ENCODE results near the gene GVQW3.

The GVQW3 gene

GRCh38 chr11:76379807-76380158, 1.3 kb upstream of the GVQW3 start:
- TF ChIP-seq SIN3A (IDR thresholded peaks at IDR 0.05; ENCODE audit: borderline replicate concordance, insufficient read depth, low read length): no peak
- TF ChIP-seq REST (IDR thresholded peaks at IDR 0.05; ENCODE audit: insufficient read depth in 1 of 2, low read depth in 2 of 2, low read length in 2 of 2): no peak
- no peak for TF ChIP-seq TAF1 (IDR thresholded peaks at IDR 0.05; ENCODE audit: borderline replicate concordance, insufficient read depth, low read length)
- no peak for TF ChIP-seq POLR2AphosphoS5 (IDR thresholded peaks at IDR 0.05; ENCODE audit: low read depth, low read length)
- TF ChIP-seq FOXP2 (optimal IDR thresholded peaks at IDR 0.05; ENCODE audit: borderline replicate concordance, extremely low read depth, extremely low read length, insufficient read depth): no peak

GRCh38 chr11:76380159-76380976, 755 bp upstream of the GVQW3 start:
- TF ChIP-seq POLR2AphosphoS5 (IDR thresholded peaks at IDR 0.05; ENCODE audit: low read depth, low read length) (no peak), FOXP2 (optimal IDR thresholded peaks at IDR 0.05; ENCODE audit: borderline replicate concordance, extremely low read depth, extremely low read length, insufficient read depth) (no peak), REST (IDR thresholded peaks at IDR 0.05; ENCODE audit: insufficient read depth in 1 of 2, low read depth in 2 of 2, low read length in 2 of 2) (no peak), TAF1 (IDR thresholded peaks at IDR 0.05; ENCODE audit: borderline replicate concordance, insufficient read depth, low read length) (peak; percentile 44; the same call in 1 of the 2 replicates), SIN3A (IDR thresholded peaks at IDR 0.05; ENCODE audit: borderline replicate concordance, insufficient read depth, low read length) (peak; percentile 46; the same call in 1 of the 2 replicates)

- TF ChIP-seq POLR2AphosphoS5 (IDR thresholded peaks at IDR 0.05; ENCODE audit: low read depth, low read length) (no peak), SIN3A (IDR thresholded peaks at IDR 0.05; ENCODE audit: borderline replicate concordance, insufficient read depth, low read length) (no peak), FOXP2 (optimal IDR thresholded peaks at IDR 0.05; ENCODE audit: borderline replicate concordance, extremely low read depth, extremely low read length, insufficient read depth) (no peak), TAF1 (IDR thresholded peaks at IDR 0.05; ENCODE audit: borderline replicate concordance, insufficient read depth, low read length) (no peak), REST (IDR thresholded peaks at IDR 0.05; ENCODE audit: insufficient read depth in 1 of 2, low read depth in 2 of 2, low read length in 2 of 2) (no peak)
These were observed 1.1 kb downstream of the GVQW3 start for GRCh38 chr11:76382209-76382608.

GRCh38 chr11:76385903-76386302, 4.8 kb downstream of the GVQW3 start:
- no peak for TF ChIP-seq POLR2AphosphoS5 (IDR thresholded peaks at IDR 0.05; ENCODE audit: low read depth, low read length)
- TF ChIP-seq FOXP2 (optimal IDR thresholded peaks at IDR 0.05; ENCODE audit: borderline replicate concordance, extremely low read depth, extremely low read length, insufficient read depth): no peak
- TF ChIP-seq SIN3A (IDR thresholded peaks at IDR 0.05; ENCODE audit: borderline replicate concordance, insufficient read depth, low read length): no peak
- TF ChIP-seq REST (IDR thresholded peaks at IDR 0.05; ENCODE audit: insufficient read depth in 1 of 2, low read depth in 2 of 2, low read length in 2 of 2): no peak
- no peak for TF ChIP-seq TAF1 (IDR thresholded peaks at IDR 0.05; ENCODE audit: borderline replicate concordance, insufficient read depth, low read length)

All from PFSK-1 (cell line).